ENCODE results near the gene LGALS1. TPM values are rescaled to one million over a fixed set of nuclear protein-coding genes. Genes with fewer than 3 reads are reported as not detected.

Gene LGALS1
- total and polyA plus RNA-seq, 9 of the 15 experiments (the other 6 are each of a cell fraction or from before 2014, with no cell fraction given) = 160 to 800 (median 330) TPM

- peak; percentile 87 for TF ChIP-seq REST (IDR thresholded peaks at IDR 0.05; ENCODE audit: borderline replicate concordance)
- TF ChIP-seq REST (CRISPR knock-in tag; IDR thresholded peaks at IDR 0.05; ENCODE audit: low read depth) = no peak
- TF ChIP-seq E2F8 (IDR thresholded peaks at IDR 0.05; ENCODE audit: low read depth, partially characterized antibody) = no peak
- peak; percentile 83 to 91 (median 88) for TF ChIP-seq CTCF (IDR thresholded peaks at IDR 0.05 in 2 of 3, conservative IDR thresholded peaks at IDR 0.05 in 1 of 3; ENCODE audit: insufficient read depth in 2 of 3, low read depth in 1 of 3, low read length in 3 of 3)
- TF ChIP-seq SP2 (IDR thresholded peaks at IDR 0.05; ENCODE audit: extremely low read depth, low read depth, low read length, poor library complexity, severe bottlenecking) = no peak
- no peak for TF ChIP-seq CHD4 (IDR thresholded peaks at IDR 0.05; ENCODE audit: insufficient read depth, insufficient replicate concordance, low read depth, low read length, poor library complexity, severe bottlenecking)
- TF ChIP-seq RBM25 (IDR thresholded peaks at IDR 0.05; ENCODE audit: low read depth, low read length, severe bottlenecking) = peak; percentile 16
- no peak for TF ChIP-seq MTF1 (CRISPR knock-in tag; IDR thresholded peaks at IDR 0.05; ENCODE audit: borderline replicate concordance)
- TF ChIP-seq ZNF224 (CRISPR knock-in tag; IDR thresholded peaks at IDR 0.05) = no peak
- no peak for TF ChIP-seq ZNF354B (CRISPR knock-in tag; IDR thresholded peaks at IDR 0.05)
- TF ChIP-seq VEZF1 (CRISPR knock-in tag; IDR thresholded peaks at IDR 0.05) = peak; percentile 23; the same call in 1 of the 2 replicates
These were observed 6.2 kb downstream of the LGALS1 start (continued) for GRCh38 chr22:37681556-37682049.

All from K562 (cell line).